ENCODE measurements around the gene STK25.
A peak's percentile ranks its signal among the peaks of the same experiment; 100 is the strongest.

Gene STK25

GRCh38 chr2:241547781-241548450 lies 39.5 kb upstream of the STK25 start:
- Histone ChIP-seq H3K27ac (no peak overlapping the region), H3K36me3 (no peaks in the 10 kb centered on the region), H3K27me3 (peaks cover 0 to 75% of the 10 kb centered on the region in 2 donors), H3K4me1 (peaks cover 0 to 13% (median 8%) of the 10 kb centered on the region in 4 donors), H3K4me3 (no peak overlapping the region), H3K9me3 (no peaks in the 10 kb centered on the region)
- TF ChIP-seq CTCF (IDR thresholded peaks at IDR 0.05), result no peak
- intact Hi-C loops (cut with DNase I; ENCODE audit: low total_unique reads), result no loop called here
- DNase-seq, result no peak

DNA sequence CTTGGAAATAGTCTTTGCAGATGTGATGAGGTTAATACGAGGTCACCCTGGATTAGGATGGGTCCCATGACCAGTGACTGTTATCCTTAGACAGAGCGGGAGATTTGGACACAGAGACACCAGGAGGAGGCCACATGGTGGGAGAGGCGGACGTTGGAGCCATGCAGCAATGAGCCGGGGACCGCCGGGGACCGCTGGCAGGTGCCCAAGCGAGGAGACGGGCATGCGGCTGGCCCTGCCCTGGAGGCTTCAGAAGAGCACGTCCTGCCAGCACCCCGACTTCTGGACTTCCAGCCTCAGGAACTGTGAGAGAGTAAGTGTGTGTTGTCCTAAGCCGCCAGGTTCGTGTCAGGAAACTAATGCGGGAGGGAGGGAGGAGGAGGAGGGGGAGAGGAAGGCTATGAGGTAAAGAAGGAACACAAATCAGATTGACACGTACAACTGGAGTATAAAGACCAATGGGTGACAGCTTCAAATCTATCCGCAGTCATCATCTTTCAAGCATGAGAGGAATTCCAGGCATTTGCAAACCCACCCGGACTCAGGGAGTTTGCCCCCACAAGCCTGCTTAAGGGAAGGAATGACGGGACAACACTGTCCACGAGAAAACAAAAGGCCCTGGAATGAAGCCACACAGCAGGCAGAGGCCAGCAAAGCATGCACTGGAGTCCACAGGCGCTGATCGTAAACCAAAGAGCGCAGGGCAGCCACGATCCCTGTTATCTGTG lies 38.6 kb upstream of the STK25 start:
- peaks cover 0 to 16% (median 10%) of the 10 kb centered on the region in 4 donors for H3K4me1 ChIP-seq
- peaks cover 0 to 77% of the 10 kb centered on the region in 2 donors for H3K27me3 ChIP-seq
- no peak overlapping the region for H3K27ac ChIP-seq
- no peaks in the 10 kb centered on the region for H3K36me3 ChIP-seq
- DNase-seq, result no peak
- H3K4me3 ChIP-seq, result peak overlapping the region in 1 of 2 donors; percentile 11
- H3K9me3 ChIP-seq, result no peaks in the 10 kb centered on the region
- no peak for TF ChIP-seq CTCF (IDR thresholded peaks at IDR 0.05)
- intact Hi-C loops (cut with DNase I; ENCODE audit: low total_unique reads), result no loop called here

- Histone ChIP-seq H3K4me3 (no peak overlapping the region), H3K36me3 (no peaks in the 10 kb centered on the region), H3K9me3 (no peaks in the 10 kb centered on the region), H3K4me1 (peaks cover 0 to 27% (median 22%) of the 10 kb centered on the region in 4 donors), H3K27me3 (peaks cover 0 to 79% of the 10 kb centered on the region in 2 donors), H3K27ac (no peak overlapping the region)
- intact Hi-C loops (cut with DNase I; ENCODE audit: low total_unique reads), result no loop called here
- no peak for TF ChIP-seq CTCF (IDR thresholded peaks at IDR 0.05)
- no peak for DNase-seq
Measured at GRCh38 chr2:241545523-241546473, 37.4 kb upstream of the STK25 start.

GRCh38 chr2:241545106-241545505 lies 36.7 kb upstream of the STK25 start:
- Histone ChIP-seq H3K27me3 (peaks cover 0 to 78% of the 10 kb centered on the region in 2 donors), H3K36me3 (no peaks in the 10 kb centered on the region), H3K4me1 (peaks cover 0 to 32% (median 26%) of the 10 kb centered on the region in 4 donors), H3K4me3 (no peak overlapping the region), H3K9me3 (no peaks in the 10 kb centered on the region), H3K27ac (no peak overlapping the region)
- no peak for DNase-seq
- no peak for TF ChIP-seq CTCF (IDR thresholded peaks at IDR 0.05)
- intact Hi-C loops (cut with DNase I; ENCODE audit: low total_unique reads), result no loop called here

- intact Hi-C loops (cut with DNase I; ENCODE audit: low total_unique reads), result no loop called here
- Histone ChIP-seq H3K27me3 (peaks cover 0 to 73% of the 10 kb centered on the region in 2 donors), H3K9me3 (no peaks in the 10 kb centered on the region), H3K4me1 (peaks cover 0 to 34% (median 23%) of the 10 kb centered on the region in 4 donors), H3K27ac (no peak overlapping the region), H3K36me3 (no peaks in the 10 kb centered on the region), H3K4me3 (no peak overlapping the region)
- no peak for TF ChIP-seq CTCF (IDR thresholded peaks at IDR 0.05)
- DNase-seq, result no peak
Measured at GRCh38 chr2:241542278-241542605, 33.9 kb upstream of the STK25 start.
